WERI-Rb-1 (cell line): Measurements from ENCODE around the gene TNNC2.

Source experiments
- DNase-seq: peaks from one replicate; pipeline ENCODE4 v3.0.0-alpha.2; 2020
- H3K27ac ChIP-seq: fragments of 250-450 bp; sonication (Bioruptor Pico); 2 replicates; pipeline ENCODE4 v1.5.1; 2020; ENCODE audit warnings: mild to moderate bottlenecking, moderate library complexity
- H3K27me3 ChIP-seq: fragments of 250-450 bp; sonication (Bioruptor Pico); 2 replicates; pipeline ENCODE4 v1.5.1; 2021; ENCODE audit warnings: mild to moderate bottlenecking, low read depth, moderate library complexity; ENCODE audit not compliant: insufficient read depth, severe bottlenecking
- H3K36me3 ChIP-seq: fragments of 250-450 bp; sonication (Bioruptor Pico); 2 replicates; pipeline ENCODE4 v1.5.1; 2020; ENCODE audit warnings: mild to moderate bottlenecking, moderate library complexity
- H3K4me3 ChIP-seq: 2 replicates; pipeline ENCODE4 v1.5.1; 2011; ENCODE audit warnings: low read depth, mild to moderate bottlenecking, control low read depth, low read length
- H3K9me3 ChIP-seq: fragments of 250-450 bp; sonication (Bioruptor Pico); 2 replicates; pipeline ENCODE4 v1.5.1; 2021; ENCODE audit warnings: mild to moderate bottlenecking, moderate library complexity; ENCODE audit not compliant: severe bottlenecking
- TF ChIP-seq, protein P1 (sequence below): IDR thresholded peaks from 2 replicates; pipeline ENCODE4 v1.5.1; 2011; ENCODE audit warnings: low read depth, mild to moderate bottlenecking, control low read depth, inconsistent platforms, low read length

The TNNC2 gene

GRCh38 chr20:45835825-45836224 is 8.7 kb upstream of the TNNC2 start:
- H3K9me3 ChIP-seq = no peaks in the 10 kb centered on the region
- TF ChIP-seq, protein P1, sequence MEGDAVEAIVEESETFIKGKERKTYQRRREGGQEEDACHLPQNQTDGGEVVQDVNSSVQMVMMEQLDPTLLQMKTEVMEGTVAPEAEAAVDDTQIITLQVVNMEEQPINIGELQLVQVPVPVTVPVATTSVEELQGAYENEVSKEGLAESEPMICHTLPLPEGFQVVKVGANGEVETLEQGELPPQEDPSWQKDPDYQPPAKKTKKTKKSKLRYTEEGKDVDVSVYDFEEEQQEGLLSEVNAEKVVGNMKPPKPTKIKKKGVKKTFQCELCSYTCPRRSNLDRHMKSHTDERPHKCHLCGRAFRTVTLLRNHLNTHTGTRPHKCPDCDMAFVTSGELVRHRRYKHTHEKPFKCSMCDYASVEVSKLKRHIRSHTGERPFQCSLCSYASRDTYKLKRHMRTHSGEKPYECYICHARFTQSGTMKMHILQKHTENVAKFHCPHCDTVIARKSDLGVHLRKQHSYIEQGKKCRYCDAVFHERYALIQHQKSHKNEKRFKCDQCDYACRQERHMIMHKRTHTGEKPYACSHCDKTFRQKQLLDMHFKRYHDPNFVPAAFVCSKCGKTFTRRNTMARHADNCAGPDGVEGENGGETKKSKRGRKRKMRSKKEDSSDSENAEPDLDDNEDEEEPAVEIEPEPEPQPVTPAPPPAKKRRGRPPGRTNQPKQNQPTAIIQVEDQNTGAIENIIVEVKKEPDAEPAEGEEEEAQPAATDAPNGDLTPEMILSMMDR = no peak
- peaks cover 8% of the 10 kb centered on the region; the same call in 1 of the 2 replicates for H3K36me3 ChIP-seq
- no peak for DNase-seq
- H3K4me3 ChIP-seq = no peak overlapping the region
- no peak overlapping the region for H3K27ac ChIP-seq
- no peaks in the 10 kb centered on the region for H3K27me3 ChIP-seq

GRCh38 chr20:45835329-45835765 is 8.2 kb upstream of the TNNC2 start:
- TF ChIP-seq, protein P1 = no peak
- Histone ChIP-seq H3K4me3 (no peak overlapping the region), H3K9me3 (no peaks in the 10 kb centered on the region), H3K27me3 (no peaks in the 10 kb centered on the region), H3K27ac (no peak overlapping the region), H3K36me3 (peaks cover 8% of the 10 kb centered on the region; the same call in 1 of the 2 replicates)
- no peak for DNase-seq

DNA sequence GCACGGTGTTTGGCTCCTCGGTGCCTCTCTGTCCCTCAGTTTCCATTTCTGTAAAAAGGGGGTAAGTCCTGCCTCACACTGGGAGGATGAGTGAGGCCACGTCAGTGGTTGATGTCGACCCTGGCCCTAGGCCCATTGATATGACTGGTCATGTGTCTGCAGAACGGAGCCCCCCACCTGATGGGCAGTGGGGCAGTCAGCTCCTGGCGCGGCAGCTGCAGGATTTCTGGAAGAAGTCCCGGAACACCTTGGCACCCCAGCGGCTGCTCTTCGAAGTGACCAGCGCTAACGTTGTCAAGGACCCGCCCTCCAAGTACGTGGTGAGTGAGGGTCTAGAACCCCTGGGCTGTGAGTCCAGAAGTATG is 7.7 kb upstream of the TNNC2 start:
- peak overlapping the region; percentile 67; the same call in 1 of the 2 replicates for H3K4me3 ChIP-seq
- H3K27ac ChIP-seq = no peak overlapping the region
- no peaks in the 10 kb centered on the region for H3K27me3 ChIP-seq
- no peaks in the 10 kb centered on the region for H3K9me3 ChIP-seq
- TF ChIP-seq, protein P1 = no peak
- H3K36me3 ChIP-seq = peaks cover 8% of the 10 kb centered on the region; the same call in 1 of the 2 replicates
- no peak for DNase-seq

DNA sequence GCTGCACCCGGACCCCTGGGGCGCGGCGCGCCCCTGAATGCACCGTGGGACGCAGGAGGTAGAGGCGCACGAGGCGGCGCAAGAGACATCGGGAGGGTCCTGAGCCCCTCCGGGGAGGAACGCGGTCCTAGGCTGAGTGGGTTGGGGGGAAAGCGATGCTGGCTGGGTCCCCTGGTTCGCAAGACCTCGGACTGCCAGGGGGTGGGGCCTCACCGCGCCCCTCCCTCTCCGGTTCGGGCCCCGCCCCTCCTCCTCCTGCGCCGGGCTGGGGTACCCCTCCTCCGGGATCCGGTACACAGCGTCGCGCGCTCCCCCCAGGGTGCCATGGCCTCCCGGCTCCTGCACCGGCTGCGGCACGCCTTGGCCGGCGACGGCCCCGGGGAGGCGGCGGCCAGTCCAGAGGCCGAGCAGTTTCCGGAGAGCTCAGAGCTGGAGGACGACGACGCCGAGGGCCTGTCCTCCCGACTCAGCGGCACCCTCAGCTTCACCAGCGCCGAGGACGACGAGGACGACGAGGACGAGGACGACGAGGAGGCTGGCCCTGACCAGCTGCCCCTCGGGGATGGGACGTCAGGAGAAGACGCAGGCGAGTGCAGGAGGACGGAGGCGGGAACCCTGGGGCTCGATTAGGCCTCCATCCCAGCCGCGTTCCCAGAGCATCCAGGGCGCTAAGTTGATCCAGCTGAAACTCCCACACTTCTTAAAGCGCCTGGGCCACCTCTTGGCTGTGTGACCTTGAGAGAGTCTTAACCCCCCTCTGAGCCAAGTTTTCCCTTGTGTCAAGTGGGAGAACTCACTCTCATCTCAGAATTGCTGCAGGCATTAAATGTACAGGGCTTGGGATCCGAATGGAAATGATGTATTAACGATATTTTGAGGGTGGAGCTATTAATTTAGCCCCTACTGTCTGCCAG is 7.0 kb upstream of the TNNC2 start:
- Histone ChIP-seq H3K27ac (peak overlapping the region; percentile 56), H3K4me3 (peak overlapping the region; percentile 67), H3K36me3 (peaks cover 8% of the 10 kb centered on the region; the same call in 1 of the 2 replicates), H3K9me3 (no peaks in the 10 kb centered on the region), H3K27me3 (no peaks in the 10 kb centered on the region)
- TF ChIP-seq, protein P1 = no peak
- peak; percentile 80 for DNase-seq

GRCh38 chr20:45833030-45833882 is 6.1 kb upstream of the TNNC2 start, which contains the start of gene SNX21:
Gene SNX21, plus strand, starts transcription at chr20:45833799. Its CDS starts 121 bp downstream, at chr20:45833920.
- TF ChIP-seq, protein P1 = no peak
- H3K36me3 ChIP-seq = peaks cover 8% of the 10 kb centered on the region; the same call in 1 of the 2 replicates
- peak within 1 kb of the TSS; percentile 56 for H3K27ac ChIP-seq
- no peaks in the 10 kb centered on the region for H3K9me3 ChIP-seq
- DNase-seq = peak; percentile 82
- peak within 1 kb of the TSS; percentile 67 for H3K4me3 ChIP-seq
- H3K27me3 ChIP-seq = no peaks in the 10 kb centered on the region
